A549 treated with dexamethasone at 1 μM for 4 hours (cell line): ENCODE measurements around the gene THBD. TPM values are rescaled to one million over a fixed set of nuclear protein-coding genes. Genes with fewer than 3 reads are reported as not detected.

Experiments used
- total RNA-seq: library from RNA; stranded (reverse); fragments of 200-300 nt; extraction: Qiagen RNA extraction; gene quantifications from 5 replicates; pipeline ENCODE4 v1.2.3, GENCODE V29; 2022

The THBD gene
- 110 to 160 TPM (median 137 TPM) in 5 replicates for total RNA-seq

GRCh38 chr20:23049201-23050075, at the start of gene THBD:
Gene THBD (minus strand): TSS chr20:23049672. CDS start chr20:23049504, 168 bp downstream.

GRCh38 chr20:23086056-23086566, 36.6 kb upstream of the THBD start, which contains the start of gene CD93:
Gene CD93 (minus strand): TSS chr20:23086324. CDS start chr20:23086192, 132 bp downstream.

GRCh38 chr20:23034721-23035671, 14.5 kb downstream of the THBD start, which contains the start of gene SSTR4:
Gene SSTR4 (plus strand): TSS chr20:23035312. CDS start chr20:23035484, 172 bp downstream.

Other genes with a start within 250 kb of the THBD start
- 0.43 to 1.1 TPM (median 0.64 TPM) in 5 replicates for gene SSTR4, start 14.4 kb downstream of the THBD start, total RNA-seq
- 0.02 TPM in 1 of 5 replicates, not detected in the others for gene CD93, start 36.7 kb upstream of the THBD start, total RNA-seq